Measurements from ENCODE around the gene CEP19. TPM values are rescaled to one million over a fixed set of nuclear protein-coding genes. Genes with fewer than 3 reads are reported as not detected.

Gene CEP19
- total RNA-seq, 2 donors from 2014 or later: 1.3 to 1.7 TPM

DNA sequence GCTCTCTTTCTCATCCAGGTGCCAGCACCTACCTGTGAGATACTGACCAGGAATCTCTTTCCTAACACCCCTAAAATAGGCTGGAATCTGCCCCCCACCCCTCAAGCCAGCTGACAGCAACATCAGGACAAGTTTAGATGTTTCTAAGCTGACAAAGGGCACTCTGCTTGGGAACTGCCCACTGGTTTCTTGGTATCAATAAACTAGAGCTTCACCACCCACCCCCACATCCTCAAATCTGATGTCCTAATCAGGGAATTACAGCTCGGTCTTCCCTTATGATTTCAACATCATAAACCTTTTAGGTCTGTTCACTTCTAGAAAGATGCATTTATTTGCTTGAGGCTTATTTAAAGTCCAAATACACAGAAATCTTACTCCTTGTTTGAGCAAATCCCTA lies 34.7 kb downstream of the CEP19 start:
- DNase-seq (no peak), ATAC-seq (no peak)
- intact Hi-C loops (cut with DNase I): no loop called here

DNA sequence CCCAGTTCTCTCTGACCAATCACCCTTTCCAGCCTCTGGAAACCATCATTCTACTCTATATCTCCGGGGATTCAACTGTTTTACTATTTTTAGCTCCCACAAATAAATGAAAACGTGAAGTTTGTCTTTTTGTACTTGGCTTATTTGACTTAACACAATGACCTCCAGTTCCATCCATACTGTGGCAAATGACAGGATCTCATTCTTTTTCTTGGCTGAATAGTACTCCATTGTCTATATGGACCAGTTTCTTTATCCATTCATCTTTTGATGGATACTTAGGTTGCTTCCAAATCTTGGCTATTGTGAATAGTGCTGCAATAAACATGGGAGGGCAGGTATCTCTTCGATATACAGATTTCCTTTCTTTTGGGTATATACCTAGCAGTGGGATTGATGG lies 38.4 kb downstream of the CEP19 start:
- no peak for ATAC-seq
- DNase-seq: no peak
- intact Hi-C loops (cut with DNase I): no loop called here

DNA sequence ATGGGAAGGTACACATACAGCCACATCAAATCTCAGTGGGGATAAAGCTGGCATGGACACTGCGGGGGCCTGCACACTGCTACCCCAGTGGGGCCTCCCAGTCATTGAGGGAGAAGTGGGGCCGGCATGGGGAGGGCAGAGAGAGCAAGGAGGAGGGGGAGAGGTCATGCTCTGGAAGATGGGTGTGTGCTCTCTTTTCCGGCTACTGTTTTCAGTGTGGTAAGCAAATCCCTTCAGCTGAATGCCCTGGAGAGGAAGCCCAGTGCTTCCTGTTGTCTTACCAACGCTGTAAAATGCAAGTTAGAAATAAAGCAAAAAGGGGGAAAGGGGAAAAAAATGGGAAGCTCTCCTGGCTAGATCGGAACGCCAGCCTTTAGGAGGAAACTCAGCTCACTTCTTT lies 41.7 kb downstream of the CEP19 start:
- DNase-seq: no peak
- ATAC-seq: peak in 1 of 2 donors; percentile 86
- intact Hi-C loops (cut with DNase I): no loop called here

DNA sequence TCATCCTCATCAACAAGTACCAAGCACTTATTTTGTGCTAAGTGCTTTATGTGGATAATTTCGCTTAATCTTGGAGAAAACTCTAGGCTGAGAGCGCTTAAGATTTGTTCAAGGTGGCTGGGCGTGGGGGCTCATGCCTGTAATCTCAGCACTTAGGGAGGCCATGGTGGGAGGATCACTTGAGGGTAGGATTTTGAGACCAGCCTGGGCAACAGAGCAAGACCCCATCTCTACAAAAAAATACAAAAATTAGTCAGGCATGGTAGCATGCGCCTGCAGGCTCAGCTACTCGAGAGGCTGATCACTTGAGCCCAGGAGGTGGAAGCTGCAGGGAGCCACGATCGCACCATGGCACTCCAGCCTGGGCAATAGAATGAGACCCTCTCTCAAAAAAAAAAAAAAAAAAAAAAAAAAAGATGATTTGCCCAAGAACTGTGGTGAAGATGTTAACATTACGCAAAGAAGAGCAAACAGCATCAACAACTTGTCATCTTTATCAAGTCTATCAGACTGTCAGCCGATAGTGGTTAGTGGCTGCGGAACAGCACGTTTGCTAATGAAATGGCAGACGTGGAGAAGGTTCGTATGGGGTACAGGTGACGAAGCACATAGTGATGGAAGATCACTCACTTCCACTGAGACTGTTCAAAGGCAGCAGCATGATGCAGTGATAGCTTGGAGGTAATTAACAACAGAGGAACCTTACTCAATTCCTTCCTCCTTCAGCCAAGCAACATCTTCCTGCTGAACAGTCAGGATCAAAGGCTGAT lies 44.8 kb downstream of the CEP19 start:
- DNase-seq (no peak), ATAC-seq (no peak)
- intact Hi-C loops (cut with DNase I): no loop called here

DNA sequence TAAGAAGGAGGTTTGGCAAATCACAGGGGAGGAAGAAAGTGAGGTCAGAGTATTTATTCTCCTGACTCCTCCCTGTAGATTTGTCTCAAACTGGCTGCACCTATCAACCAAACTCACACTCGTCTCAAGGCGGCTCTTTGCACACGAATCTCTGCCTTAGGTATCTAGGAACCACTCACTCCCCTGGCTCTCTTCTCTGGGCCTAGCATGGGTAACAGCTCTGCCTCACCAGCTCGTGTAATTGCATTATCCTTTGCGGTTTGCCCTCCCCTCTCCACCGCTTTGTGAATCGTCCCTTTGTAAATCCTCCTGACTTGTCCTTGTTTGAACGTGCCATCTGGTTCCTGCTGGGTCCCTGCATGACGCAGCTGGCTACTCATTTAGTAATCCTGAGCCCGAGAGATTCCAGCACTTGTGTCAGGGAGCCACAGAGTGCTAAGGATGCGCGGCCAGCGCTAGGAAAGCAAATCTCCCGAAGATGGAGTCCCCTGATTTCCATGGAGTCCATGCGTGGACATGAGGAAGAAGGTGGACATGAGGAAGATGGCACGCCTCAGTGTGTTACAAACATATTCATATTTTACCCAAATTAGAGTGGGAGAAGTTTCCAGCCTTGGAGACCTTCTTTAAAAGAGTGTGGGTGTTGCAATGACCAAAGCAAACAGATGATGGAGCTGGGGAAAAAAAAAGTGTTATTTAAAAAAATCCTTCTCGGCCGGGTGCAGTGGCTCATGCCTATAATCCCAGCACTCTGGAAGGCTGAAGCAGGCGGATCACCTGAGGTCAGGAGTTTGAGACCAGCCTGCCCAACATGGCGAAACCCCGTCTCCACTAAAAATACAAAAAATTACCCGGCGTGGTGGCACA lies 45.8 kb downstream of the CEP19 start:
- intact Hi-C loops (cut with DNase I): no loop called here
- ATAC-seq: no peak
- DNase-seq: no peak

DNA sequence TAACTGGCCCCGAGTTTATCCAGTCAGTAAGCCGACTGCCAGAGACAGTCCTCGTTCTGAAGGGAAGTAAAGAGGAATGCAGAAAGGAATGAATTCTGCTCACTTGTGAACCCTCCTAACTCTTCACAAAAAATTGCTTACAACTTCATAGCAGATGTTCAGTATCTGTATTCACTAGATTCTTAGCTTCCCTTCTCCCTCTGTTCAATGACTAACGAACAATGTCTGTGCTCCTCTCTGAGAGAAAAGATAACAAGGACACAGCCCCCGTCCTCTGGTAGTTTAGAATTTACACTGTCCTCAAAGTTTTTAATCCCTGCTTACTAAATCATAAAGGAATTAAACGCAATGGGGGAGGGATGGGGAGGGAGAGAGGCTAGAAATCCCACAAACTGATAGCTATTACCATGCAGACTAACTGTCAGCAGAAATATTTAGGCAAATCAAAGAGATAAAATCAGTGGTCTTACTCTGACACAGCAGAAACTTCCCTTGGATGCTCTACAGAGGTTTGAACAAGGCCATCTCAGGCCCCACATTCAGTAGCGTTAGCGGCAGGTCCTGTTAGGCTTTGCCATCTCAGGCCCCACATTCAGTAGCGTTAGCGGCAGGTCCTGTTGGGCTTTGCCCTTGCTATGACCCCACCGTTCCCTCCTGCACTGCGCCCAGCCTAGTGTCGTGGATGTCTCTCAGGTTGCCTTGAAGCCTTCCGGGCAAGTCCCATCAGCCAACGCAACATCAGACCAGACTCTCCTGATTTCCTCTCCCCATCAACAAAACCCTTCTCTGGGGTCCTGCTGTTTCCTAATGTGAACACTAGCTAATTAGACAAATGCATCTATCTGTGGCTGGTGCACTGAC lies 49.1 kb downstream of the CEP19 start:
- intact Hi-C loops (cut with DNase I): no loop called here

DNA sequence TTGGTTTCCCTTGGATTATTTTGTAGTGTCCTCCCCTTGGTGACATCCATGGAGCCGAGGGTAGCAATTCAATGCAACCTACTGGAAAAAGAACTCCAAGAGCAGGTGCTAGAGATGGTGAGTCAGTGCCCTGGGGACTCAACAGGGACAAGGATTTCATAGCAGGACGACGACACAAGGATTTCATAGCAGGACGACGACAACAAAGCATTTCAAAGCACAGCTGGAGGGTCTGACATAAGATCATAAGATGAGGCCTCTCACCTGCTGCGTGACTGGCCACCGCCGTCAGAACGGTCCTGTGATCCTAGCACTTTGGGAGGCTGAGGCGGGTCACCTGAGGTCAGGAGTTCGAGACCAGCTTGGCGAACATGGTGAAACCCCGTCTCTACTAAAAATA lies 50.0 kb downstream of the CEP19 start:
- intact Hi-C loops (cut with DNase I): no loop called here
- ATAC-seq (no peak), DNase-seq (no peak)

More for the DNA sequence above, 49.1 kb downstream of the CEP19 start:
- no peak for ATAC-seq
- no peak for DNase-seq

DNA sequence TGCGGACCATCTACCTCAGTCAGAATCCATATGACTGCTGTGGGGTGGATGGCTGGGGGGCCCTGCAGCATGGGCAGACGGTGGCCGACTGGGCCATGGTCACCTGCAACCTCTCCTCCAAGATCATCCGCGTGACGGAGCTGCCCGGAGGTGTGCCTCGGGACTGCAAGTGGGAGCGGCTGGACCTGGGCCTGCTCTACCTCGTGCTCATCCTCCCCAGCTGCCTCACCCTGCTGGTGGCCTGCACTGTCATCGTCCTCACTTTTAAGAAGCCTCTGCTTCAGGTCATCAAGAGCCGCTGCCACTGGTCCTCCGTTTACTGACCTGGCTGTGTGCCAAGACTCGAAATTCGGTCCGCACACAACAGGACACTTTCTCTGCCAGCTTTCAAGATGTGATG lies 50.6 kb downstream of the CEP19 start:
- ATAC-seq: no peak
- no peak for DNase-seq
- intact Hi-C loops (cut with DNase I): no loop called here

DNA sequence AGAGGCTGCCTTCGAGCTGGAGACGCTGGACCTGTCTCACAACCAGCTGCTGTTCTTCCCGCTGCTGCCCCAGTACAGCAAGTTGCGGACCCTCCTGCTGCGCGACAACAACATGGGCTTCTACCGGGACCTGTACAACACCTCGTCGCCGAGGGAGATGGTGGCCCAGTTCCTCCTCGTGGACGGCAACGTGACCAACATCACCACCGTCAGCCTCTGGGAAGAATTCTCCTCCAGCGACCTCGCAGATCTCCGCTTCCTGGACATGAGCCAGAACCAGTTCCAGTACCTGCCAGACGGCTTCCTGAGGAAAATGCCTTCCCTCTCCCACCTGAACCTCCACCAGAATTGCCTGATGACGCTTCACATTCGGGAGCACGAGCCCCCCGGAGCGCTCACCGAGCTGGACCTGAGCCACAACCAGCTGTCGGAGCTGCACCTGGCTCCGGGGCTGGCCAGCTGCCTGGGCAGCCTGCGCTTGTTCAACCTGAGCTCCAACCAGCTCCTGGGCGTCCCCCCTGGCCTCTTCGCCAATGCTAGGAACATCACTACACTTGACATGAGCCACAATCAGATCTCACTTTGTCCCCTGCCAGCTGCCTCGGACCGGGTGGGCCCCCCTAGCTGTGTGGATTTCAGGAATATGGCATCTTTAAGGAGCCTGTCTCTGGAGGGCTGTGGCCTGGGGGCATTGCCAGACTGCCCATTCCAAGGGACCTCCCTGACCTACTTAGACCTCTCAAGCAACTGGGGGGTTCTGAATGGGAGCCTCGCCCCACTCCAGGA lies 51.5 kb downstream of the CEP19 start:
- DNase-seq: no peak
- intact Hi-C loops (cut with DNase I): no loop called here
- no peak for ATAC-seq

DNA sequence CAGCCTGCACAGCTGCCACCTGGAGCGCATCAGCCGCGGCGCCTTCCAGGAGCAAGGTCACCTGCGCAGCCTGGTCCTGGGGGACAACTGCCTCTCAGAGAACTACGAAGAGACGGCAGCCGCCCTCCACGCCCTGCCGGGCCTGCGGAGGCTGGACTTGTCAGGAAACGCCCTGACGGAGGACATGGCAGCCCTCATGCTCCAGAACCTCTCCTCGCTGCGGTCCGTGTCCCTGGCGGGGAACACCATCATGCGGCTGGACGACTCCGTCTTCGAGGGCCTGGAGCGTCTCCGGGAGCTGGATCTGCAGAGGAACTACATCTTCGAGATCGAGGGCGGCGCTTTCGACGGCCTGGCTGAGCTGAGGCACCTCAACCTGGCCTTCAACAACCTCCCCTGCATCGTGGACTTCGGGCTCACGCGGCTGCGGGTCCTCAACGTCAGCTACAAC lies 52.1 kb downstream of the CEP19 start:
- DNase-seq (no peak), ATAC-seq (no peak)
- intact Hi-C loops (cut with DNase I): no loop called here

Other genes with a start within 250 kb of the CEP19 start
- gene RNF168, start 208.5 kb downstream of the CEP19 start, total RNA-seq: 10 to 100 TPM; 17.6 to 22.1 TPM
- gene SMCO1, start 196.9 kb downstream of the CEP19 start, total RNA-seq: 10 to 100 TPM; 10.7 to 28.5 TPM
- 1 to 10 TPM; 8.8 to 9.4 TPM for gene WDR53, start 143.7 kb downstream of the CEP19 start, total RNA-seq
- gene FBXO45, start 143.6 kb downstream of the CEP19 start, total RNA-seq: 1 to 10 TPM; 7.9 to 8.4 TPM
- 1 to 10 TPM; 5.4 to 6.0 TPM for gene NRROS, start 72.6 kb downstream of the CEP19 start, total RNA-seq
- gene PIGX, start 127 bp upstream of the CEP19 start, total RNA-seq: 10 to 100 TPM; 10.9 to 18.4 TPM
- 10 to 100 TPM; 47.3 to 78.3 TPM for gene PAK2, start 27.6 kb upstream of the CEP19 start, total RNA-seq
- gene SENP5, start 155.7 kb upstream of the CEP19 start, total RNA-seq: 10 to 100 TPM; 17.5 to 26.9 TPM
- gene NCBP2, start 230.3 kb upstream of the CEP19 start, total RNA-seq: 10 to 100 TPM; 33.6 to 41.0 TPM

All from left cardiac atrium (tissue), 4 donors.